Left lobe of liver (tissue), 2 donors: ENCODE results near the gene PLCH1. TPM values are rescaled to one million over a fixed set of nuclear protein-coding genes. Genes with fewer than 3 reads are reported as not detected.

Experiments
- ATAC-seq: fragments of 200-7000 bp; cut with Tn5 transposase; one replicate; pipeline ENCODE4 v1.9.1; 2020; ENCODE audit warnings: mild to moderate bottlenecking, moderate library complexity
- DNase-seq: peaks from one replicate; pipeline ENCODE4 v3.0.0-alpha.2; 2020; ENCODE audit warnings: low spot score
- total RNA-seq: library from RNA; stranded (reverse); gene quantifications from one replicate; pipeline ENCODE4 v1.2.1, GENCODE V29; 2021
- donor health status: DM: no; HTN: no; CAD: no; lungs with moderate emphysema.
- donor health status: DM: no; HTN: yes; CAD: no.

PLCH1 gene
- total RNA-seq, 1 donor from 2014 or later: 0.08 TPM

DNA sequence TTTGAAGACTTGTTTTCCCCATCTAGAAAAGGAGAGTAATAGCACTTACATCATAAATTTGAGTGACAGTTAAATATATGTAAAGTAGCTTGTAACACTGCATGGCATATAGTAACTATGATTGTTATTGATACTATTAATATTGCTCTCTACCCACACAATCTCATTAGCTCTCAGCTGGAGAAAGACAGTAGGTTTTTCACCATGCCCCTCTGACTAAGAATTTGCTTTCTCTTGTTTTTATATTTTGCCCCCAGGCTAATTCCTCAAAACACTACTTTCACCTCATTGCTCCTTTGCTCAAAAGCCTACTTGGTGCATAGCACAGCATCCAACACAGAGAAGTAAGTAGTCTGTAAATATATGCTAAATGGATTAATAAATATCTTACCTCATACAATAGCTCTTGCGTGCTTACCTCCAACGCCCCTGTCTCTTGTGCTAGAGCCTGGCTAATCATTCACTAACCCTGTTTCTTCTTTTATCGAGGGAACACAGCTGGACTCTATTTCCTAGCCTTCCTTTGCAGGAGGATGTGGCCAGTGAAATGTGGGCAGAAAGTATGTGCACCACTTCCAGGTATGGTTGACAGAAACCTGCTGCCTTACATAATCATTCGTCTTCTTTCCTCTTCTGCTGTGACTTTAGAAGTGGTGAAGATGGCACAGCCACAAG, 190.0 kb downstream of the PLCH1 start:
- ATAC-seq: peak; percentile 83
- no peak for DNase-seq

DNA sequence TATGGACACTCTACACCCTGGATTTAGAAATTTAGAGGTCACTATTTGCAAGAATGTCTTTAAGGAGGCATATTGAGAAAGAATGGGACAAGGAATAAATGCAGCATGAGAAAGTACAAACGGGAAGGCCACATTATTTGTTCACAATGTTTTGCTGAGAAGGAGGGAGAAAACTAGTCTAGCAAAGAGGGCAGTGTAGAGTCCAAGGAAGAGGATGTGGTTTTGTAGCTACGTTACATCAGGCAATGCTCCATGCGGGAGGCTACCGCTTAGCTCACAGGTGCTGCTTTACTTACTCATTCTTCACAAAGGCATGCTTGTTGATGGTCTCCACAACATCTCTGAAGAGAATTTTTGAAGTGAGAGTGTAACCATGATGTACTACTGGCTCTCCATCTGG, 191.1 kb downstream of the PLCH1 start:
- ATAC-seq (no peak), DNase-seq (no peak)

DNA sequence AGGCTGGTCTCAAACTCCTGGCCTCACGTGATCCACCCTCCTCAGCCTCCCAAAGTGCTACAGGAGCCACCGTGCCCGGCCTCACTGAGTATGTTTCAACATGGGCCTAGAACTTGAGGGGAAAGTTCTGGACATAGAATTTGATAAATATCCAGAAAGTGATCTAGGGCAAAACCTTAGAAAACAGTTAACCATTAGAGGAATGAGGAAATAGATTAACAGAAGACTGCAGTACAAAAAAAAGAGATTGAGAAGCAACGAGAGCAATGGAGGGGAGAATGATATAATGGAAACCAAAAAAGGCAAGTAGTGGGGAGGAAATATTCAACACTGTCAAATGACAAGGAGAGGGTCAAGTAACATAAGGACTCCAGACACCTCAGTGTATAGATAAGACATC, 191.5 kb downstream of the PLCH1 start:
- DNase-seq (no peak), ATAC-seq (no peak)

DNA sequence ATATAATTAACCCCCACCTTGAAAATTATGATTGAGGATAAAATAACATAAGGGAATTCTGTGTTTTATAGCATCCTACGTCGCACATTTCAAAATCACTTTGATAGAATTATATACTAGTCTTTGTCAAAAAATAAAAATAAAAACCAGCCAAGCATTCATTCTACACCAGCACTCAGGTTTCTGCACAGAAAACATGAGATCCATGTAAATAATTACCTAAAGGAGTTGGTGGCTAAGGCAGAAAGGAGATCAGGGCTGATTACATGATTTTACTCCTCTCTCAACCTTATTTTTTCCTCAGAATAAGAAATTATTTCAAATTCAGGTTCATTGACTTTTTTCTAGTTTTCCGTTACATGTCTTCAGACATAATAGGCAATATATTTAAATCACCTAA, 194.5 kb downstream of the PLCH1 start:
- ATAC-seq: no peak
- no peak for DNase-seq

DNA sequence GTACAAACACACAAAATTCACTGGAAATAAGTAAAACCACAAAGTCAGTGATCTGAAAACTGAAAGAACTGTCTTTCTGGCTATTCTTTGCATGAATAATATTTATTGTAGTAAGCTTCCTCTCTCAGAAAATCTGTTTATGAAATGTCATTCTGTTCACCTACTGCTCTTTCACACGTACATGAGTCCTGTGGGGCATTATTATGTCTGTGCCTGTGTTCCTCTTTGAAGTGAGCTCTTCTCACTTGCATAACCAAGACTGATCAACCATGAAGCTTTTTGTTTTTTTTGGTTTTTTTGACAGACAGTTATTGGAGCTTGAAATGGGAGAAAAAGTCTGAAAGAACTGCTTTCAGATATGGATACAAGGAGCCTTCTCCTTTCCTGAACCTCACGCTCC, 195.8 kb downstream of the PLCH1 start:
- no peak for DNase-seq

DNA sequence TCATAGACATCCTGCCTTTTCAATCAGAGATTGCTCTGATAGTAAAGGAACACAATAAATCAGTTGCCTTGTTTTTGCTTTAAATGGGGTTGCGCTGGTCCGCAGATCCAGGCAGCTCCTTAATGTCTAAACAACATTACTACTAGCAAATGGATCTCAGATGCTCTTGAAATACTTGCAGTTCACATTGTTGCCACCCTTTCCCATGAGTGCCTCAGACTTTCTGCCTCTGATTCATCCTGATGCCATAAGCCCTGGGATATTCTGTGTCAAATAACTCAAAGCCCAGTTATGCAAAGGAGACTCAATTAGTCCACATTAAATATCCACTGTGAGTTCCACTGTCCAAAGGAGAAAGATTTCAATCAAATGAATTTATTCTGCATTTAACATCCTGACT, 196.7 kb downstream of the PLCH1 start:
- DNase-seq (no peak), ATAC-seq (no peak)

More for the DNA sequence above, 195.8 kb downstream of the PLCH1 start:
- ATAC-seq: no peak

DNA sequence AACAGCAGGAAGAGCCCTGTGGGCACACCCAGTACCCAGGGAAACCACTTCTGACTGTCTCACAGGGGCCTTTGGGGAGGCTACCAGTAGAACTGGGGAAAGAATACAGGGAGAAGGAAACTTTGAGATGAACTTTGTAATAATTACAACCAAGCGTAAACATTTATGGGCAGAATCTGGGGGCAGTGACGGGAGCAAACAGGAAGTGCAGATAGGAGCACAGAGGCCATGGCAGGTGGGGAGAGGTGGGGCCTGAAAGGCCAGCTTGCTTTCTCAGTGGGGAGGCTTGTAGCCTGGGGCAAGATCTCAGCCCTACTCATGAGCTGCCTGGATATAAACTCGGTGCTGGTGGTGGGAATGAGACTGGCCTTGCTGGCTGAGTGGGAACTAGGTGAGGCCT, 209.8 kb downstream of the PLCH1 start:
- no peak for ATAC-seq
- no peak for DNase-seq

DNA sequence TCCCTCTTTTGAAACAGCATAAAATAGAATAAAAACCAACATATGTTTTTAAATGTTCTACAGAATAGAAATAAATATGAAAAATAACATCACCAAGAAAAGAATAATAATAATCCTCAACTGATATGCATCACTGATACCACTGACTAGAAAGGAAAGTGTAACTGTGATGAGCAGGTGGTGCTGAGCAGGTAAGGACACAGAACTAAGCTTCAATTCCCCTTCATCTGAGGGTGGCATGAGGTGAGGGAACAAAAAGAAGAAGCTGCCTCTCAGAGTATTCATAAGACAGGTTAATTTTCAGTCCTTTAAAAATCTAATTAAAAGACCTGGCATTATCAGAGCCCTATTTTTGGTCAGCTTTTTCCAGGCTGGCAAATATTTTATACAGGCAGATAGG, 216.3 kb downstream of the PLCH1 start:
- ATAC-seq (no peak), DNase-seq (no peak)

DNA sequence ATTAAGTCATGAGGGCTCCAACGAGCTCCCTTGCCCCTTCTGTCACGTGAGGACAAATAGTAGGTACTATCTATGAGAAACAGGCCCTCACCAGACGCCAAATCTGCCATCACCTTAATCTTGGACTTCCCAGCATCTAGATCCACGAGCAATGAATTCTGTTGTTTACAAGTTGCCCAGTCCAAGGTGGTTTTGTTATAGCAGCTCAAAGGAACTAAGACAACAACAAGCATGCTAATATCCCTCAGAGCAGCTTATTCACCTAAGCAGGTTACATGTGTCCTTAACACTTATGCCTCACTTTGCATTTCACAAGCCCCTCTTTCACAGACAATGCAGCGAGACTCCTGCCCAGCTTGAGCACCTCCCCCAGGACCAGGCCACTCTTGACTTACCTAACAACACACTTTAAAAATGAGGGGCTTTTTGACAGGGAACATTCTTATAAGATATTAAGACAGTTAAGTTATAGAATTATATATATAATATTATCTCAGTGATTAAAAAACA, 219.5 kb downstream of the PLCH1 start:
- ATAC-seq (no peak), DNase-seq (no peak)

DNA sequence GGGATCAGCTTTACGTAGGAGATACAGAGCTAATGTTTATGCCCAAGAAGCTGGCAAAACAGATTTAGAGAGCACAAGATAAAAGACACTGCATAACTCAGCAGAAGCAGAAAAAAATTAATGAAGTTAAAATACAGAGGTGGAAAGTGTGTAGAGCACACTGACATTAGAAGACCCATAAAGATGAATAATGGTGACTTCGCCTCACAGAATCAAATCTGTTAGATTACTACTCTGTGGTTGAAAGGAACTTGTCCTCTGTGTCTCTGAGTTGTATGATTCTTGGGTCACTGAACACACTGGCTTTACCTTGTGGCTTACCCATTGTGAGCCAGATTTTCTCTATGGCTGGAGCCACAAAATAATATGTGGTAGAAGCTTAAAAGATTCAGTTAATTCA, 224.4 kb downstream of the PLCH1 start:
- DNase-seq: no peak
- no peak for ATAC-seq

DNA sequence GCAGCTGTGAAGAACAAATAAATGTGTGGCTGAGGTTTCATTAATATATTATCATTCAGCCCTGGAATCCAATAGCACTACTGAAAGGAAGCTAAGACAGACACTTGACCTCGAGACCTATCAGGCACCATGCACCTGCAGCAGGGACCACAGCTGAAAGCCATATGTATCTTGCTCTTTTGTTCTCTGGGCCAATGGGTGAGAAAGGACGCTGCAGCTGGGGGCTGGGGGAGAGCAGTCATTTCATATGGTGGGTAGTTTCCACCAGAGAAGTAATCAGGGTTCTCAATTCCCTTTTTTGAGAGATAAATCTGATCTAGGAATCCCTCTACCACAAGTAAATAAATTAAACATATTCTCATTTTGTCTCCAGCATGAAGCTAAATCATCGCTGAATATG, 225.8 kb downstream of the PLCH1 start:
- ATAC-seq (no peak), DNase-seq (no peak)

DNA sequence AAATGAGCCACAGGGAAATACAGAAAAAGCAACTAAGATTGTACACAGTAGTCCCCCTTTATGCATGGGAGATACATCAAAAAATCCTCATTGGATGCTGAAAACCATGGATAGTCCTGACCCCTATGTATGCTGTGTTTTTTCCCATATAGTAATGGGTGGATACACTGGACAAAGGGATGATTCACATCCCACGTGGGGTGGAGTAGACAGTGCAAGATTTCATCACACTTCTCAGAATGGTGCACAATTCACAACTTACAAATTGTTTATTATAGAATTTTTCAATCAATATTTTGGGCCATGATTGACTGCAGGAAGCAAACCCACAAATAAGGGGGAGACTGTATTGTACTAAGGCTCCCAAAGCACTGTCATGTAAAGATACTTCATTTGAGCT, 227.0 kb downstream of the PLCH1 start:
- ATAC-seq (no peak), DNase-seq (no peak)

DNA sequence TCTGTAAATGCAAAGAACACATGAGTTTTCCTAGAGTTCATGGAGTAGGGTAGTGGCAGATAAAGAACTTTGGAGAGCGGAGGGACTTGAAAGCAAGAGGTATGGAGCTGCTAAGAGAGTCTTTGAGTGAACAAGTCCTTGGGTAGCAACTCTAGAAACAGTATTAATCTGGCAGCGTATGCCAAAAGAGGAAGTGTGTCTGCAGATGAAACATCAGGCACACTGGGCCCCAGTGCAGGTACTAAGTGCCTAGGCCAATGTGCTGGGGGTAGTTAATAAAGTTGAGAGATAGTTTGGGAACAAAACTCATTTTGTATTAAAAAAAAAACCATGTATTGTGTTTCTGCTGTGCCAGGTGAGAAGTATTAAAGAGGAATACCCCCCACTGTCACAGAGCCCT, 228.4 kb downstream of the PLCH1 start:
- ATAC-seq (no peak), DNase-seq (no peak)

DNA sequence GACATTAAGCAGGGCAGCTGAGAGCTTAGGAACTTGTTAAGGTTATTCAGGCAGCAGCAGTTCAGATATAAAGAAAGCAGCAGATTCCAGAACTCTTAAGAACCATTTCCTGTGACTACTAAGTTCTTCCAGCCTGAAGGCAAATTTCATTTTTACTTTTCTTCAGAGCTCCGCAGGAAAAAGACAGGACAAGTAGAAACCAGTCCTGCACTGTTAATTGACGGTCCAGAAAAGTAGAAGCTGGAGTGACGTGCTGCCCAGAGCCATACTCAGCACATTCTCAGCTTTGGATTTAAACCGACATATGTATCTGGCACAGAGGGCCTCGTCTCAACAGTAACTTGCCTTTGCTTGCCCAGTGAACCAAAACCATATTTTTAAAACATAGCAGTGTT, 232.0 kb downstream of the PLCH1 start:
- no peak for DNase-seq
- no peak for ATAC-seq

DNA sequence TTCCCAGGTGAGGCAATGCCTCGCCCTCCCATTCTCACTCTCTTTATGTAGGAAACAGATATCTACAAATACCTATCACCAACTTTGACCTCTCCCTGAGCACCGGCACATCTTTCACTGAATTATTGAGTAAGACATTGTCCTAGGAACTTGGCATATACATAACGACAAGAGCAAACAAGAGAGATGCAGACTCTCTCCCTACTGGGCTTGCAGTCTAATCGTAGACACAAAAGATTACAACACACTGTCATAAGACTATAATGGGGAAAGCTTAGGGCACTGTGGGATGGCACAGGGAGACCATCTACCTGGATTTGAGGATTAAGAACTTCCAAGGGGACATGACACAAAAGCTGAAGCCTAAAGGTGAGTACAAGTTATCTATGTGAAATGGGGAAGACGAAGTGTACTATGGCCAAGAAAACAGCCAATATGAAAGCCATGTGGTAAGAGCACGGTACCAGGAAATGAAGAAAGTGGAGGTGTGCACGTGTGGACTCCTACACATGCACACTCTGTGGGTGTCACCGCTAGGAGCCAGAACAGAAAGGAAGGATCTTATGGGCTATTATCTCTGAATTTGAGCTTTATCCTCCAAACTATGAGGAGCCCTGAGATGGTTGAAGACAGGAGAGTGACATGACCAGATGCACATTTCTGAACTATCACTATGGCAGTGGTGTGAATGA, 232.6 kb downstream of the PLCH1 start:
- DNase-seq: no peak
- ATAC-seq: no peak

DNA sequence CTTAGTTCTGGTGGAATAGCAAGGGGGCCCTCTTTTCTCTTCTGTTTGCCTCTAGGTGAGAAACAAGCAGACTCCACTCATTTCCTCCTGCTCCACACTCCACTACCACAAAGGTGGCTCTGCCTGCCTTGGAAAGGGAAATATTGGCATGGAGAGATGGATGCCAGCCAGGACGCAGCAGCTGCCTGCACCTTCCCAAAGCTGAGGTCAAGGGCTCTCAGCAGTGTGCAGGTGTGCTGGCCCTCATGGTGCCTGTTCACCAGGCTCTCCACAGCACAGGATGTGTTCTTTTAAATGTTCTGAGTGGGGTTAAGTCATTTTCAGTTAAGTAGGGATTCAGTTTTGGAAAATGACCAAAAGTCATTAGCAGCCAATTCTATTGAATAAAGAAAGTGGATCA, 240.2 kb downstream of the PLCH1 start:
- DNase-seq (no peak), ATAC-seq (peak; percentile 71)

DNA sequence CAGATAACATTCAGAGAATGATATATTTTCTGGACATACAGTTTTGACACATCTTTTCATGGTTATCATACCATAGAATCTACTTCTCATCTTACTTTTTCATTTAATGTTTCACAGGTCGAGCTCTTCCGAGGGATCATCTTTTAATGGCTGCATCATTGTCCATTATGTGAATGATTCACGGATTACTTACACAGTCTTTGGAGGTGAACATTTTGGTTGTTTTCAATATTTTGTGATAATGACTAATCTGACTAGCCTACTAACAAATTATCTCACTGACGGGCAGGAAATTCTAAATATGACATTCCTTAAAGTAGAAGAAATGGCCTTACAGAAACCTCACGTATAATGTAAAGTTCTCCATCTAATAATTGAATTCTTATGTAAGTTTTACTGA, 242.2 kb downstream of the PLCH1 start:
- DNase-seq (no peak), ATAC-seq (no peak)

DNA sequence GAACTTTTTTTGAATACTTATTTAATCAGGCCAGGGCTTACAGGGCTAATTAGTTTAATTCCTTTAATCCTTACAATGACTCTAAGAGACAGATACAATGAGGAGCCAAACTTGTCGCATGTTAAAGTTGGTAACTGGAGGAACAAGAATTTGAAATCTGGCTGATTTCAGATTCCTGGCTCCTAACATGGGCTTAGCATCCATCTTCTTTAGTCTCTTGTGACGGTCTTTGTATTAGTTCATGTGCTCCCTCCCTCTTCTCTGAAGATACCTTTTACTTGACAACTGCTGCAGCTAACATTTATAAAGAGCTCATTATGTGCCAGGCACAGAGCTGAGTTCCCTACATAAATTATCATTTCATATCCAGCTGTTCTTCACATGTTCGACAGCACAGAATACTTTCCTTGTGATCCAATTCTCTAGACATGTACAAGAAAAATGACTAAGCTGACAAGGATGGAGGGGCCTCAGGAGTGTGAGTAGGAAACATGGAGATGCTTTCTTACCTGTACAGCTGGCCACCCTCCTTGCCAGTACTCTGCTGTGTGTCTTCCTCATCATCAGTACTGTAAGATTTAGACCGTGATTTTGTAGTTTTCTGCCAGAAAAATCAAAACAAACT, 244.6 kb downstream of the PLCH1 start:
- DNase-seq (no peak), ATAC-seq (no peak)

DNA sequence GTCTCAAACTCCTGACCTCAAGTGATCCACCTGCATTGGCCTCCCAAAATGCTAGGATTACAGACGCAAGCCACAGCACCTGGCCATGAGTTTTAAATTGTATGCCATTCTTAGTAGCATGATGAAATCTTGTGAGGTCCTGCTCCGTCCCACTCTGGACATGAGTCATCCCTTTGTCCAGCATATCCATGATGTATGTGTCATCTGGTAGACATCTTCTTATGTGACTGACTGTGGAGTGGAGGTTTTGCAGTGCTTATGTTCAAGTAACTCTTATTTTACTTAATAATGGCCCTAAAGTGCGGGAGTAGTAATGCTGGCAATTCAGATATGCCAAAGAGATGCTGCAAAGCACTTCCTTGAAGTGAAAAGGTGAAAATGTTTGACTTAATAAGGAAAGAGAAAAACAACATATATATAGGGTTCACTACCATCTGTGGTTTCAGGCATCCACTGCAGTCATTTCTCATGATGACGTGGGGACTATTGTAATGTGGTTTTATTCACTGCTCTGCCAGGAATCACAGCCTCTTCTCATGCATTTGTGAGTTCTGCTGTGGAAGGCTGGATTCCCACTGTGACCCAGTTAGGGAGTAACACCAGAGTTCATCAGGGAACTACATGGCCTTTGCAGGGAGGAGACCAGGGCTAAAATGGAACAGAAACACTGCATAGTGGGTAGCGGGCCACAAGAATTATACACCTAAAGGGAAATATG, 246.8 kb downstream of the PLCH1 start:
- no peak for ATAC-seq
- no peak for DNase-seq

DNA sequence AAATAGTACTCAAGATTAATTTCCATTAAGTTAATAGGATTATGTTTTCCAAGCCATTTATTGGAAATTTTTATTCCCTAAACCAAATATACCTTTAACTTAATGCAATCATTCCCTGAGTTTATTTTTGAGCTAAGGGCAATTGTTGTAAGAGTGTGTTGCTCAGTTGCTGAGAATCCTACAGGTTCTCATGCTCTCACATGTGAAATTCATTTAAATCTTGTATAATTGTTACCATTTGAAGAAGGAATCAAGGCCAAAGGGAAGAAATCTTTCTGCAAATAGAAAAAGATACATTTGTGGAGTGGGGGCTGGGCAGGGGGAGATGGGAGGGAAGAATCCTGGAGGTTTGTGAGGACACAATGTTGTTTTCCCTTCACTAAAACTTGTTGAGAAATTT, 248.7 kb downstream of the PLCH1 start:
- no peak for DNase-seq
- ATAC-seq: no peak

DNA sequence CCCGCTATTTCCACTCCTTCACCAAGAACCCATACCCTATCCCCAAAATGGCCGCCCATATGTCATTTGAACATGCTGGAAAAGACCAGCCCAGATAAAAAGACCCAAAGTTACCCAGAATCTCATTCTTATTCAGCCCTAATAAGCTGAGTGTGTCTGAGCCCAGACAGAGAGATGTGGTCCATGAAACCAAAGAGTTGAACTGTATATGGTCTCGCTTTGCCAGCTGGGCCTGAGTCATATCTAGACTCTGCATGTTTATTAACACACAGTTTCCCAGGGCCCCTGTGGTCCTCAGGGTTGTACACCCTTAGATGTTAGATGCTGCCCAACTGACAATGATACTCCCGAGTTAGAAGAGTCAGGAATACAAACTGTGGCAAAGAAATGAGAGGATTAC, 249.5 kb downstream of the PLCH1 start:
- DNase-seq: no peak
- ATAC-seq: no peak

DNA sequence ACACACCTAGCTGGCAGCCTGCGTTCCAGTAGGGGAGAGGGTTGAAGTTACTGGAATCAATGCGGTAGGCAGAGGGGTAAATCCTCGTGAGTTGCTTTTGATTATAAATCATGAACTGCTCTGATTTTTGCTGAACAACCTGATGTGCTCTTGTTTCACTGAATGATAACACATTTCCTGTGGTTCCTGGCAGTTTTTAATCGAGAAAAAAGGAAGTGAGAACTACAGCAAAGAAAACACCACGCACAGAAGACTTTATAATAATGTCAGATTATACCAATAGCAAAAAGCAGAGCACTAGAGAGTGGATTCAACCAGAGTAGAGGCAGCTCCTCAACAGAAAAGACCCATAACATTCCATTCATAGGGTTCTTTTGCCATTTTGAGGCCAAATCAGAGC, 250.5 kb downstream of the PLCH1 start:
- DNase-seq (no peak), ATAC-seq (no peak)
